ENCODE results near the gene CDK14. TPM values are rescaled to one million over a fixed set of nuclear protein-coding genes. Genes with fewer than 3 reads are reported as not detected.

Gene CDK14
- total RNA-seq, 1 donor from 2014 or later, result 52.3 TPM

- no peaks in the 10 kb centered on the region for H3K9me3 ChIP-seq (ENCODE audit: low read depth)
- H3K27ac Mint-ChIP-seq, result no peak overlapping the region
- peaks cover 10% of the 10 kb centered on the region for H3K9me3 Mint-ChIP-seq
- no peak for DNase-seq (ENCODE audit: low spot score)
- peaks cover 10% of the 10 kb centered on the region for H3K36me3 Mint-ChIP-seq
- peaks cover 28% of the 10 kb centered on the region for H3K4me1 Mint-ChIP-seq
- H3K4me1 ChIP-seq, result peaks cover 40% of the 10 kb centered on the region
- no peak for TF ChIP-seq CTCF (IDR thresholded peaks at IDR 0.05)
- no peak for TF ChIP-seq EZH2 (IDR thresholded peaks at IDR 0.05)
- TF ChIP-seq EZH2phosphoT487 (IDR thresholded peaks at IDR 0.05), result no peak
- no peak overlapping the region for H3K9ac ChIP-seq
- no peaks in the 10 kb centered on the region for H3F3A ChIP-seq (ENCODE audit: low read depth)
- H3K27me3 Mint-ChIP-seq (ENCODE audit: insufficient read depth, low read depth), result no peaks in the 10 kb centered on the region
- peaks cover 38% of the 10 kb centered on the region for H3K79me2 ChIP-seq (ENCODE audit: low read depth)
- no peak overlapping the region for H3K4me3 ChIP-seq
- no peak overlapping the region for H2AFZ ChIP-seq (replicated peaks)
- H3K4me2 ChIP-seq, result peak overlapping the region; percentile 47
- no peaks in the 10 kb centered on the region for H3K36me3 ChIP-seq
- no peaks in the 10 kb centered on the region for H3K27me3 ChIP-seq
- H3K27ac ChIP-seq, result no peak overlapping the region
- H4K20me1 ChIP-seq (ENCODE audit: low read depth), result peaks cover 5% of the 10 kb centered on the region
- no peak overlapping the region for H3K4me3 Mint-ChIP-seq
These were observed 114.3 kb downstream of the CDK14 start for GRCh38 chr7:90710466-90710850.

GRCh38 chr7:90713628-90714027, 117.5 kb downstream of the CDK14 start:
- H3K4me3 ChIP-seq, result no peak overlapping the region
- H3K27ac ChIP-seq, result no peak overlapping the region
- no peak for DNase-seq (ENCODE audit: low spot score)
- H3K9me3 ChIP-seq (ENCODE audit: low read depth), result no peaks in the 10 kb centered on the region
- TF ChIP-seq EZH2 (IDR thresholded peaks at IDR 0.05) (no peak), CTCF (IDR thresholded peaks at IDR 0.05) (no peak), EZH2phosphoT487 (IDR thresholded peaks at IDR 0.05) (no peak)
- no peak overlapping the region for H3K9ac ChIP-seq
- H3K27me3 ChIP-seq, result no peaks in the 10 kb centered on the region
- H3K36me3 Mint-ChIP-seq, result peaks cover 10% of the 10 kb centered on the region
- peaks cover 49% of the 10 kb centered on the region for H3K79me2 ChIP-seq (ENCODE audit: low read depth)
- no peak overlapping the region for H3K4me2 ChIP-seq
- H3K4me1 ChIP-seq, result peaks cover 42% of the 10 kb centered on the region
- no peak overlapping the region for H3K4me3 Mint-ChIP-seq
- H3K36me3 ChIP-seq, result no peaks in the 10 kb centered on the region
- H3F3A ChIP-seq (ENCODE audit: low read depth), result no peaks in the 10 kb centered on the region
- peaks cover 10% of the 10 kb centered on the region for H3K9me3 Mint-ChIP-seq
- H2AFZ ChIP-seq (replicated peaks), result no peak overlapping the region
- peaks cover 37% of the 10 kb centered on the region for H3K4me1 Mint-ChIP-seq
- H3K27me3 Mint-ChIP-seq (ENCODE audit: insufficient read depth, low read depth), result no peaks in the 10 kb centered on the region
- H3K27ac Mint-ChIP-seq, result no peak overlapping the region
- peaks cover 5% of the 10 kb centered on the region for H4K20me1 ChIP-seq (ENCODE audit: low read depth)

- Histone ChIP-seq H3K4me2 (no peak overlapping the region), H3F3A (ENCODE audit: low read depth) (no peaks in the 10 kb centered on the region), H3K9me3 (ENCODE audit: low read depth) (no peaks in the 10 kb centered on the region), H3K27me3 (no peaks in the 10 kb centered on the region), H3K9ac (no peak overlapping the region), H3K4me3 (no peak overlapping the region), H3K36me3 (no peaks in the 10 kb centered on the region), H3K79me2 (ENCODE audit: low read depth) (peaks cover 51% of the 10 kb centered on the region), H3K4me1 (peaks cover 41% of the 10 kb centered on the region), H2AFZ (replicated peaks) (no peak overlapping the region), H3K27ac (no peak overlapping the region), H4K20me1 (ENCODE audit: low read depth) (peaks cover 5% of the 10 kb centered on the region)
- H3K36me3 Mint-ChIP-seq, result peaks cover 10% of the 10 kb centered on the region
- no peak overlapping the region for H3K27ac Mint-ChIP-seq
- H3K4me1 Mint-ChIP-seq, result peaks cover 37% of the 10 kb centered on the region
- no peaks in the 10 kb centered on the region for H3K27me3 Mint-ChIP-seq (ENCODE audit: insufficient read depth, low read depth)
- TF ChIP-seq CTCF (IDR thresholded peaks at IDR 0.05), result no peak
- DNase-seq (ENCODE audit: low spot score), result no peak
- H3K9me3 Mint-ChIP-seq, result peaks cover 10% of the 10 kb centered on the region
- H3K4me3 Mint-ChIP-seq, result no peak overlapping the region
These were observed 118.9 kb downstream of the CDK14 start for GRCh38 chr7:90715067-90715466.
